GM19467 (cell line): ENCODE data around the gene C19orf53.

Source experiments
- ATAC-seq: cut with Tn5 transposase; IDR thresholded peaks from one replicate; pipeline ENCODE4 v1.9.1; 2021; ENCODE audit warnings: mild to moderate bottlenecking, moderate library complexity; ENCODE audit not compliant: unreplicated experiment

C19orf53 gene

GRCh38 chr19:13825489-13826441 lies 51.5 kb downstream of the C19orf53 start:
- ATAC-seq: no peak

- no peak for ATAC-seq
These were observed 52.5 kb downstream of the C19orf53 start for GRCh38 chr19:13826652-13827235.

GRCh38 chr19:13827656-13828055 lies 53.4 kb downstream of the C19orf53 start:
- ATAC-seq: no peak
